Tibial nerve (tissue), 4 donors: ENCODE measurements around the gene RAB40C. TPM values are rescaled to one million over a fixed set of nuclear protein-coding genes. Genes with fewer than 3 reads are reported as not detected.

Experiments
- DNase-seq, 2 donors: peaks; one replicate each; pipeline ENCODE4 v3.0.0-alpha.2; 2019; ENCODE audit warnings: low spot score in 2 of 2
- H3K27ac ChIP-seq, 4 donors: fragments of 200-600 bp; sonication (generic) in 3 of 4; one replicate each; pipeline ENCODE4 v1.5.1; 2017 to 2019; ENCODE audit warnings: mild to moderate bottlenecking in 1 of 4
- H3K27me3 ChIP-seq, 2 donors: fragments of 200-600 bp; sonication (generic) in 1 of 2; one replicate each; pipeline versions ENCODE4 v1.5.1 to v1.6.0; 2017 to 2019
- H3K36me3 ChIP-seq, 3 donors: fragments of 200-600 bp; sonication (generic); one replicate each; pipeline ENCODE4 v1.5.1; 2018 to 2019
- H3K4me1 ChIP-seq, 4 donors: fragments of 200-600 bp; sonication (generic) in 3 of 4; one replicate each; pipeline ENCODE4 v1.5.1; 2017 to 2019
- H3K4me3 ChIP-seq, 4 donors: fragments of 200-600 bp; sonication (generic) in 3 of 4; one replicate each; pipeline ENCODE4 v1.5.1; 2017 to 2019; ENCODE audit warnings: mild to moderate bottlenecking in 1 of 4, moderate library complexity in 1 of 4
- H3K9me3 ChIP-seq, 4 donors: fragments of 200-600 bp; sonication (generic) in 3 of 4; one replicate each; pipeline ENCODE4 v1.5.1; 2017 to 2019
- EP300 ChIP-seq, 2 donors: sonication (generic); formaldehyde crosslinking; IDR thresholded peaks; one replicate each; pipeline ENCODE4 v1.6.1; 2017; ENCODE audit warnings: antibody characterized with exemption in 2 of 2, mild to moderate bottlenecking in 1 of 2
- POLR2A ChIP-seq, 2 donors: fragments of 450-650 bp; IDR thresholded peaks; one replicate each; pipeline ENCODE4 v1.6.1; 2017; ENCODE audit warnings: antibody characterized with exemption in 2 of 2, mild to moderate bottlenecking in 2 of 2, moderate library complexity in 2 of 2
- WGBS, 2 donors: methylation state at CpG; one replicate each; pipeline ENCODE4 v1.1.5; 2018; 5-methylcytosine and 5-hydroxymethylcytosine counted together
- total RNA-seq, 4 donors: library from RNA; depleted of rRNA; stranded (reverse); fragments of >200 nt; gene quantifications; one replicate each; pipeline ENCODE4 v1.1.0, GENCODE V29; 2016
- TF ChIP-seq, protein P1 (sequence below), 5 experiments: fragments of 200-600 bp in 3 of 5; fragments of 450-650 bp in 2 of 5; sonication (generic) in 3 of 5; IDR thresholded peaks; one replicate each; pipeline ENCODE4 v1.5.1; 2016 to 2019; ENCODE audit warnings: antibody characterized with exemption in 5 of 5, mild to moderate bottlenecking in 3 of 5, moderate library complexity in 2 of 5

Gene RAB40C
- total RNA-seq, 4 donors from 2014 or later: 21.1 to 30.6 (median 27.5) TPM

DNA sequence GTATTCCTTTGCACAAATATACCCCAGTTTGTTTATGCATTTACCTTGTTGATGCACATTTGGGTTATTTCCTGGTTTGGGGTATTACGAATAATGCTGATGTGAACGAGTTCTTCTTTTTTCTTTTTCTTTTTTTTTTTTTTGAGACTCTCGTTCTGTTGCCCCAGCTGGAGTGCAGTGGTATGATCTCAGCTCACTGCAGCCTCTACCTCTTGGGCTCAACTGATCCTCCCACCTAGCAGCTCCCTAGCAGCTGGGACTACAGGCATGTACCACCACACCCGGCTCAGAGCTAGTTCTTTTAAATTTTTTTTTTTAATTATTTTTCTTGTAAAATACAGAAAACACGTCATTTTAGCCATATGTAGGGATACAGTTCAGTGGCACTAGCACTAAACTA lies 14.1 kb downstream of the RAB40C start:
- TF ChIP-seq POLR2A (IDR thresholded peaks at IDR 0.05): no peak
- TF ChIP-seq, protein P1, sequence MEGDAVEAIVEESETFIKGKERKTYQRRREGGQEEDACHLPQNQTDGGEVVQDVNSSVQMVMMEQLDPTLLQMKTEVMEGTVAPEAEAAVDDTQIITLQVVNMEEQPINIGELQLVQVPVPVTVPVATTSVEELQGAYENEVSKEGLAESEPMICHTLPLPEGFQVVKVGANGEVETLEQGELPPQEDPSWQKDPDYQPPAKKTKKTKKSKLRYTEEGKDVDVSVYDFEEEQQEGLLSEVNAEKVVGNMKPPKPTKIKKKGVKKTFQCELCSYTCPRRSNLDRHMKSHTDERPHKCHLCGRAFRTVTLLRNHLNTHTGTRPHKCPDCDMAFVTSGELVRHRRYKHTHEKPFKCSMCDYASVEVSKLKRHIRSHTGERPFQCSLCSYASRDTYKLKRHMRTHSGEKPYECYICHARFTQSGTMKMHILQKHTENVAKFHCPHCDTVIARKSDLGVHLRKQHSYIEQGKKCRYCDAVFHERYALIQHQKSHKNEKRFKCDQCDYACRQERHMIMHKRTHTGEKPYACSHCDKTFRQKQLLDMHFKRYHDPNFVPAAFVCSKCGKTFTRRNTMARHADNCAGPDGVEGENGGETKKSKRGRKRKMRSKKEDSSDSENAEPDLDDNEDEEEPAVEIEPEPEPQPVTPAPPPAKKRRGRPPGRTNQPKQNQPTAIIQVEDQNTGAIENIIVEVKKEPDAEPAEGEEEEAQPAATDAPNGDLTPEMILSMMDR (IDR thresholded peaks at IDR 0.05): no peak
- TF ChIP-seq EP300 (IDR thresholded peaks at IDR 0.05): no peak
- Histone ChIP-seq H3K4me1 (peaks cover 0 to 2% (median 0%) of the 10 kb centered on the region in 4 donors), H3K27me3 (no peaks in the 10 kb centered on the region), H3K4me3 (no peak overlapping the region), H3K36me3 (peaks cover 0 to 16% (median 4%) of the 10 kb centered on the region in 3 donors), H3K9me3 (no peaks in the 10 kb centered on the region), H3K27ac (no peak overlapping the region)
- 75 to 77% methylated on average over 5 of the region's 5 CpGs for WGBS, 2 donors
- no peak for DNase-seq

DNA sequence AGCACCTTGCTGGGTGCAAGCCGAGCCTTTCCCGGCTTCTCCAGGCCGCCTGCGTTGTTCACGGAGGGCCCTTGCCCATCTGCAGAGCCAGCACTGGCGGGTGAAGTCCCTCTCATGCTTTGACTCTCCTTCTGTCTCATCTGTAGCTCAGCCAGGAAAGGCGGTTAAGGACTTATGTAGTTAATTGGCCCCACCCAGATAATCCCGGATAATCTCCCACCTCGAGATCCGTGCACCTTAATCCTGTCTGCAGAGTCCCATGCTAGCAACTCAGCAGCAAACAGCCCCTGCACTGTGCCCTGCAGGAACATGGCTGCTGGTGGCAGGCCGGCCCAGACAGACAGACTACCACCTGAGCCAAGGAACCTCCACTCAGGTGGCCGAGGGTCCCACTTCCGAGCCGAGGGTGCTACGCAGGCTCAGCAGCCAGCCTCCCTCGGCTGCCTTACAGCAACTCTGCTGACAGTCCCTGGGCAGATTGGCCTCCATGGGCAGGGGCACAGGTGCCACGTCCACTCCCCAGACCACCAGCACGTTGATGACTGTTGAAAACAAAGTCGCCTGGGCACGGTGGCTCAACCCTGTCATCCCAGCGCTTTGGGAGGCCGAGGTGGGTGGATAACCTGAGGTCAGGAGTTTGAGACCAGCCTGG lies 16.9 kb downstream of the RAB40C start:
- peaks cover 0 to 26% (median 10%) of the 10 kb centered on the region in 4 donors for H3K4me1 ChIP-seq
- H3K27ac ChIP-seq: no peak overlapping the region
- H3K9me3 ChIP-seq: no peaks in the 10 kb centered on the region
- H3K4me3 ChIP-seq: no peak overlapping the region
- WGBS, 2 donors: 93 to 97% methylated on average over 15 to 21 of the region's 22 CpGs
- no peak for DNase-seq
- TF ChIP-seq EP300 (IDR thresholded peaks at IDR 0.05) (no peak), POLR2A (IDR thresholded peaks at IDR 0.05) (no peak)
- TF ChIP-seq, protein P1 (IDR thresholded peaks at IDR 0.05): no peak
- H3K27me3 ChIP-seq: no peaks in the 10 kb centered on the region
- H3K36me3 ChIP-seq: peaks cover 0 to 11% (median 0%) of the 10 kb centered on the region in 3 donors

DNA sequence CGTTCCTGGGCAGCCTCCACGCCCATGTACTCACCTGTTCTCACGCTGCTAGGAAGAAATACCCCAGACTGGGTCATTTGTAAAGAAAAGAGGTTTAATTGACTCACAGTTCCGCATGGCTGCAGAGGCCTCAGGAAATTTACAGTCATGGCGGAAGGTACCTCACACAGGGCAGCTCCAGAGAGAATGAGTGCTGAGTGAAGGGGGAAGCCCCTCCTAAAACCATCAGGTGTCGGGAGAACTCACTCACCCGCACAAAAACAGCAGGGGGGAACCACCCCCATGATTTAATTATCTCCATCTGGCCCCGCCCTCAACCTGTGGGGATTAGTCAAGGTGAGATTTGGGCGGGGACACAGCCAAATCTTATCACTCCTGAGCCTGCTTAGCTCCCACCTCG lies 18.2 kb downstream of the RAB40C start:
- H3K4me3 ChIP-seq: no peak overlapping the region
- no peak overlapping the region for H3K27ac ChIP-seq
- no peak for TF ChIP-seq POLR2A (IDR thresholded peaks at IDR 0.05)
- no peak for TF ChIP-seq EP300 (IDR thresholded peaks at IDR 0.05)
- TF ChIP-seq, protein P1 (IDR thresholded peaks at IDR 0.05): no peak
- peaks cover 0 to 6% (median 0%) of the 10 kb centered on the region in 3 donors for H3K36me3 ChIP-seq
- no peaks in the 10 kb centered on the region for H3K9me3 ChIP-seq
- H3K4me1 ChIP-seq: peaks cover 0 to 26% (median 10%) of the 10 kb centered on the region in 4 donors
- no peak for DNase-seq
- no peaks in the 10 kb centered on the region for H3K27me3 ChIP-seq
- 80 to 82% methylated on average over 10 of the region's 10 CpGs for WGBS, 2 donors

DNA sequence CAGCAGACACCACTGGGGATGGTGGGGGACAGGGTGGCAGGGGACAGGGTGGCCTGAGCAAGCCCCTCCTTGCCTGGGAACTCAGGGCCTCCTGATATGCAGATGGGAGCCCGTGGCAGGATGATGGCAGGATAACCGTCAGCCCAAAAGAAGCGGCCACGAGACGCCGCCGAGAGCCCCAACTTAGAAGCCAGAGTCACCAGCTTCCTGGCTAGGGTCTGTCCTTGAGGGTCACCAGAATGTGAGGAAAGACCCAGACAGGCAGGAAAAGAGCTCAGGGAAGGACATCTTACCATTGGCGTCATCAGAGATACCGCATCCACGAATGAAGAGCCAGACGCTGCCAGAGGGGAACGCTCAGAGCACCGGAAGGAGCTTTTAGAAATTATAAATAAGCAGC lies 19.4 kb downstream of the RAB40C start:
- Histone ChIP-seq H3K27me3 (no peaks in the 10 kb centered on the region), H3K4me3 (no peak overlapping the region), H3K36me3 (peaks cover 0 to 16% (median 0%) of the 10 kb centered on the region in 3 donors), H3K9me3 (no peaks in the 10 kb centered on the region), H3K27ac (no peak overlapping the region), H3K4me1 (peaks cover 0 to 26% (median 10%) of the 10 kb centered on the region in 4 donors)
- no peak for DNase-seq
- TF ChIP-seq, protein P1 (IDR thresholded peaks at IDR 0.05): no peak
- TF ChIP-seq EP300 (IDR thresholded peaks at IDR 0.05) (no peak), POLR2A (IDR thresholded peaks at IDR 0.05) (no peak)
- WGBS, 2 donors: 84 to 85% methylated on average over 13 of the region's 13 CpGs

GRCh38 chr16:609984-610383 lies 20.1 kb downstream of the RAB40C start:
- no peaks in the 10 kb centered on the region for H3K9me3 ChIP-seq
- peaks cover 0 to 26% (median 10%) of the 10 kb centered on the region in 4 donors for H3K4me1 ChIP-seq
- H3K27me3 ChIP-seq: no peaks in the 10 kb centered on the region
- H3K36me3 ChIP-seq: peaks cover 0 to 15% (median 0%) of the 10 kb centered on the region in 3 donors
- WGBS, 2 donors: 76 to 86% methylated on average over 14 of the region's 14 CpGs
- TF ChIP-seq EP300 (IDR thresholded peaks at IDR 0.05) (no peak), POLR2A (IDR thresholded peaks at IDR 0.05) (no peak)
- TF ChIP-seq, protein P1 (IDR thresholded peaks at IDR 0.05): no peak
- no peak for DNase-seq
- H3K27ac ChIP-seq: peak overlapping the region in 2 of 4 donors; percentile 77 to 88
- H3K4me3 ChIP-seq: no peak overlapping the region
